PC-9 (cell line): Measurements from ENCODE around the gene RAET1E.

Experiments
- CTCF ChIP-seq: fragments of 200-600 bp; sonication (generic); conservative IDR thresholded peaks from 2 replicates; pipeline ENCODE4 v1.6.1; 2017; ENCODE audit warnings: mixed run types, antibody characterized with exemption, mild to moderate bottlenecking, moderate library complexity
- EZH2 ChIP-seq: fragments of 200-600 bp; sonication (generic); IDR thresholded peaks from 2 replicates; pipeline ENCODE4 v1.8.0; 2017; ENCODE audit warnings: antibody characterized with exemption, low read depth

GRCh38 chr6:149891259-149891658 lies 6.7 kb downstream of the RAET1E start:
- no peak for TF ChIP-seq CTCF
- TF ChIP-seq EZH2, result no peak
